Aorta (tissue), 5 donors: ENCODE measurements around the gene NDST1. TPM values are rescaled to one million over a fixed set of nuclear protein-coding genes. Genes with fewer than 3 reads are reported as not detected.

Experiments used
- ATAC-seq: fragments of 200-7000 bp; cut with Tn5 transposase; one replicate; pipeline ENCODE4 v1.9.1; 2022; ENCODE audit warnings: moderate library complexity; ENCODE audit not compliant: low FRiP score
- DNase-seq, 2 donors: peaks; one replicate each; pipeline ENCODE4 v3.0.0-alpha.2; 2020
- H3K27ac ChIP-seq, 2 donors: one replicate each; pipeline ENCODE4 v1.5.1; 2013; ENCODE audit warnings: low read length in 2 of 2, mild to moderate bottlenecking in 2 of 2, moderate library complexity in 2 of 2, control low read depth in 1 of 2, inconsistent platforms in 1 of 2, low read depth in 1 of 2
- H3K27me3 ChIP-seq, 2 donors: one replicate each; pipeline ENCODE4 v1.6.1; 2013; ENCODE audit warnings: control low read depth in 1 of 2, low read length in 1 of 2, mild to moderate bottlenecking in 1 of 2, moderate library complexity in 1 of 2; ENCODE audit not compliant: insufficient read depth in 2 of 2, control insufficient read depth in 1 of 2
- H3K36me3 ChIP-seq, 2 donors: one replicate each; pipeline ENCODE4 v1.6.1; 2013; ENCODE audit warnings: control low read depth in 1 of 2, low read length in 1 of 2, mild to moderate bottlenecking in 1 of 2; ENCODE audit not compliant: insufficient read depth in 2 of 2, control insufficient read depth in 1 of 2
- H3K4me1 ChIP-seq, 2 donors: one replicate each; pipeline ENCODE4 v1.6.1; 2013; ENCODE audit warnings: low read length in 2 of 2, control low read depth in 1 of 2, mild to moderate bottlenecking in 1 of 2, moderate library complexity in 1 of 2; ENCODE audit not compliant: insufficient read depth in 2 of 2, control insufficient read depth in 1 of 2
- H3K4me3 ChIP-seq, 2 donors: one replicate each; pipeline ENCODE4 v1.5.1; 2013; ENCODE audit warnings: low read length in 2 of 2, control low read depth in 1 of 2, mild to moderate bottlenecking in 1 of 2
- H3K9me3 ChIP-seq: one replicate; pipeline ENCODE4 v1.6.1; 2013; ENCODE audit warnings: mild to moderate bottlenecking, low read length; ENCODE audit not compliant: control insufficient read depth
- WGBS, 2 donors: extraction: QIAGEN DNeasy Blood & Tissue Kit; methylation state at CpG; one replicate each; pipeline ENCODE4 v1.1.7; 2013; 5-methylcytosine and 5-hydroxymethylcytosine counted together
- intact Hi-C, 2 donors: fragments of 100-400 bp; cut with DNase I; formaldehyde crosslinking; loops; one replicate each; pipeline versions ENCODE4 v1.14.2 to v1.15.0; 2022
- polyA plus RNA-seq, 2 donors: library from polyadenylated mRNA; stranded (reverse); fragments of 200-250 nt; gene quantifications; one replicate each; pipeline ENCODE4 v1.2.3, GENCODE V29; 2013
- total RNA-seq, 2 donors: library from RNA; stranded (reverse); fragmentation: NEBNext Ultra II Directional; extraction: Animal tissue kit (Norgen Biotek cat#: 25700); gene quantifications; one replicate each; pipeline ENCODE4 v1.2.1, GENCODE V29; 2021
- donor health status: healthy with polysubstance abuse.
- donor health status: Bipolar disorder and iron deficiency.
- donor health status: DM: no; HTN: no; CAD: no.
- donor health status: DM: no; HTN: no; CAD: no.
- donor health status: DM: yes; HTN: yes; CAD: no.

The NDST1 gene
- total and polyA plus RNA-seq, 4 donors = 10.4 to 116 (median 43.1) TPM

DNA sequence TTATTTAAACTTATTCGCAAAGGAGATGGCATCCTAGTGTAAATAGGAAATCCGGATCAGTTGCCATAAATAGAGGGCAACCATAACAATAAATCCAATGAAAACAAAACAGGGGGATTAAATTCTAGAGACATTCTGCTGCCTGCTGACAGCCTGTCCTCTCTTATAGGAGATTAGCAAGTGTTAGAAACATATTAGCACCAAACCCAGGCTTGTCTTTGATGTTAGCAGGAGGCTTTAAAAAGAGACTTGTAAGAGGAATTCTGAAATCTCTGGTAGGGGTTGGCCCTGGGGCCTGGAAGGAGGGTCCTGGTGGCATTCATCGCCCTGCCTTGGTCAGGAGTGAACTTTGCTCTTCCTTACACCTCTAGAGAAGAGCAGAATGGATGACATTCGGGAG is 21.6 kb downstream of the NDST1 start:
- peak in 1 of 2 donors; percentile 15 for DNase-seq
- ATAC-seq = no peak
- H3K27ac ChIP-seq = peak overlapping the region in 1 of 2 donors; percentile 59
- intact Hi-C loops = no loop called here
- no peak overlapping the region for H3K4me3 ChIP-seq
- H3K9me3 ChIP-seq = no peaks in the 10 kb centered on the region
- H3K4me1 ChIP-seq = no peaks in the 10 kb centered on the region
- WGBS, 2 donors = 38 to 39% methylated on average over 4 of the region's 4 CpGs
- H3K27me3 ChIP-seq = no peaks in the 10 kb centered on the region
- H3K36me3 ChIP-seq = peaks cover 0 to 2% of the 10 kb centered on the region in 2 donors

DNA sequence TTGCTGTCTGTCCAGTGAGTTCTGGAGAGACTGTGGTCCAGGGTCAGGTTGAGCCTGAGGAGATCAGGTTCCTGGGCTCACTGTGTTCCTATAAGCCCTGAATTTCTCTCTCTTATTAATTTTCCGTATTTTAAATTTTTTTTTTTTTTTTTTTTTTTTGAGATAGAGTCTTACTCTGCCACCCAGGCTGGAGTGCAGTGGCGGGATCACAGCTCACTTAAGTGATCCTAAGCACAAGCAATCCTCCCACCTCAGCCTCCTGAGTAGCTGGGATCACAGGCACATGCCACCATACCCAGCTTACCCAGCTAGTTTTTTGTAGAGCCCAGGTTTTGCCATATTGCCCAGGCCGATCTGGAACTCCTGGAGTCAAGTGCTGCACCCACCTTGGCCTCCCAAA is 22.5 kb downstream of the NDST1 start:
- peak in 1 of 2 donors; percentile 11 for DNase-seq

DNA sequence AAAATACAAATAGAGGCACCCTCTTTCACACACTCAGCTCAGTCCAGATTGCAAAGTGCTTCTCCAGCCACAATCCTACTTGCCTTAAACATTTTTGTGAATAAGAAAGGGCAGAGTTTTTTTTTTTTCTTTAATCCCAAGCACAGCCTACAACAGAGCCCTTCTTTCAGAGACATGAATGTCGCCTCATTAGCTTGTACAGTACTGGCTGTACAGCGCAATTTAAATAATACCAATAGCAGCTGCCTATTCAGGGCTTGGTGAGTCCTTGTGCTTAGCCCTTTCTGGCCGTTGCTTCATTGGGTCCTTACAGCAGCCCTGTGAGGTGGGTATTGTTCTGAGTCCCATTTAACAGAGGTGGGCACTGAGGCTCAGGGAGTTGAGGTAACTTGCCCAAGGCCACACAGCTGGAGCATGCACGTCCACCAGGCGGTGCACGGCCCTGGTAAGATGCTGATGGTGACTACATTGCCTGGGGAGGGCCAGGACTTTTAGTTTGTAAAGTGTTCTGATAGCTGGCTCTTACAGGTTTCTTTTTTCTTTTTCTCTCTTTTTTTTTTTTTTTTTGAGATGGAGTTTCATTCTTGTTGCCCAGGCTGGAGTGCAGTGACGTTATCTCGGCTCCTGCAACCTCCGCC is 23.1 kb downstream of the NDST1 start:
- H3K9me3 ChIP-seq = no peaks in the 10 kb centered on the region
- H3K4me1 ChIP-seq = no peaks in the 10 kb centered on the region
- peaks cover 0 to 10% of the 10 kb centered on the region in 2 donors for H3K36me3 ChIP-seq
- WGBS, 2 donors = 82 to 87% methylated on average over 9 of the region's 9 CpGs
- ATAC-seq (no peak), DNase-seq (peak in 1 of 2 donors; percentile 21)
- H3K27ac ChIP-seq = no peak overlapping the region
- no peak overlapping the region for H3K4me3 ChIP-seq
- no peaks in the 10 kb centered on the region for H3K27me3 ChIP-seq
- intact Hi-C loops = no loop called here

More for the DNA sequence above, 22.5 kb downstream of the NDST1 start:
- H3K9me3 ChIP-seq = no peaks in the 10 kb centered on the region
- peak overlapping the region in 1 of 2 donors; percentile 59 for H3K27ac ChIP-seq
- H3K4me1 ChIP-seq = no peaks in the 10 kb centered on the region
- 70 to 77% methylated on average over 3 of the region's 3 CpGs for whole genome bisulfite sequencing, 2 donors
- H3K36me3 ChIP-seq = peaks cover 0 to 5% of the 10 kb centered on the region in 2 donors
- H3K27me3 ChIP-seq = no peaks in the 10 kb centered on the region
- H3K4me3 ChIP-seq = no peak overlapping the region
- ATAC-seq = no peak
- intact Hi-C loops = no loop called here

DNA sequence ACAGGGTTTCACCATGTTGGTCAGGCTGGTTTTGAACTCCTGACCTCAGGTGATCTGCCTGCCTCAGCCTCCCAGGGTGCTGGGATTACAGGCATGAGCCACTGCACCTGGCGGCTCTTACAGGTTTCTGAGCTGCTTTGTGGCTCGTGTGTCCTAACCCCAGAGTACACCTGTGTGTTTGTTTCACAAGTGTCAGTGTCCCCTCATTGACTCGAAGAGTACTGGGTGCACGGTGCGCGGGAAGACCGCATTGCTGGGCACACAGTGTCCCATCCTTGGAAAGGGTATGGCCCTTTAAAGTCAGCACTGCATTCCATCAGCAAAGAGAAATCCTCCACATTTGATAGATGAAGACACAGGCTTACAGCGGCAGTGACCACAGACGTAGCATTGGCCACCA is 23.8 kb downstream of the NDST1 start:
- ATAC-seq = no peak
- Histone ChIP-seq H3K27ac (no peak overlapping the region), H3K27me3 (no peaks in the 10 kb centered on the region), H3K36me3 (peaks cover 0 to 10% of the 10 kb centered on the region in 2 donors), H3K4me3 (no peak overlapping the region), H3K4me1 (no peaks in the 10 kb centered on the region), H3K9me3 (no peaks in the 10 kb centered on the region)
- peak in 1 of 2 donors; percentile 5 for DNase-seq
- WGBS, 2 donors = 84 to 93% methylated on average over 9 of the region's 9 CpGs
- intact Hi-C loops = no loop called here

DNA sequence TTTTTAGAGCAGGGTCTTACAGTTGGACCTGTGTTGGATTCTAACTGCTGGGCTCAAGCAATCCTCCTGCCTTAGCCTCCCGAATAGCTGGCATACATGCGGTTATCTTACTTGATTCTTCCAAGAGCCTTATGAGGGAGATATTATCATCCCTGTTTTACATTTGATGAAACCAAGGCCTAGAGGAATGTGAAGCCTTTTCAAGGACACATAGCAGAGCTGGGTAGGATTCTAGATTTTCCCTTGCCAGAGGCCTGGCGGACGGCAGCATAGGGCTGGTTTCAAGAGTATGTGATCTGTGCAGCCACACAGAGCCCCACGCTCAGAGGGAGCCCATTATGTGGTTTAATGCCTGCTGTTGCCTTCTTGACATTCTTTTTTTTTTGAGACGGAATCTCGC is 24.2 kb downstream of the NDST1 start:
- Histone ChIP-seq H3K27me3 (no peaks in the 10 kb centered on the region), H3K4me1 (no peaks in the 10 kb centered on the region), H3K27ac (no peak overlapping the region), H3K4me3 (no peak overlapping the region), H3K9me3 (no peaks in the 10 kb centered on the region), H3K36me3 (peaks cover 0 to 10% of the 10 kb centered on the region in 2 donors)
- WGBS, 2 donors = 94% methylated on average over 7 of the region's 7 CpGs
- ATAC-seq (no peak), DNase-seq (no peak)
- intact Hi-C loops = no loop called here

DNA sequence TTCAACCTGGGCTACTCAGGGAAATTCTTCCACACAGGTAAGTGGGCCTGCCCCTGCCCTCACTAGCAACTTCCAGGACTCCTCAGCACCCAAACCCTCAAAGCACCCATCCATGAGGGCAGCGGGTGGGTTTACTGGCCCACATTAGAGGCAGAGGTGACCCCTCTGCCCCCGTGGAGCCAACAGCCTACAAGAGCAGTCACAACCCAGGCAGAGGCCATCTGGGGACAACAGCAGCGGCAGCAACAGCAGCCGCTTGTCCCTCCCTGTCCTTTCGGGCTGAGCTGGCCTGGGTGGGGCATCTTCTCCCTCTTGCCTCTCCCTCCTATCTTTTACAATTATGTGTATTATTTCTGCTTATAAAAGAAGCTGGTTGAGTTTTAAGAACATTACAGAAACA is 25.1 kb downstream of the NDST1 start:
- Histone ChIP-seq H3K4me3 (no peak overlapping the region), H3K4me1 (no peaks in the 10 kb centered on the region), H3K9me3 (no peaks in the 10 kb centered on the region), H3K36me3 (peaks cover 0 to 8% of the 10 kb centered on the region in 2 donors), H3K27ac (no peak overlapping the region), H3K27me3 (no peaks in the 10 kb centered on the region)
- 87 to 92% methylated on average over 5 of the region's 5 CpGs for whole genome bisulfite sequencing, 2 donors
- intact Hi-C loops = no loop called here
- ATAC-seq (no peak), DNase-seq (no peak)

DNA sequence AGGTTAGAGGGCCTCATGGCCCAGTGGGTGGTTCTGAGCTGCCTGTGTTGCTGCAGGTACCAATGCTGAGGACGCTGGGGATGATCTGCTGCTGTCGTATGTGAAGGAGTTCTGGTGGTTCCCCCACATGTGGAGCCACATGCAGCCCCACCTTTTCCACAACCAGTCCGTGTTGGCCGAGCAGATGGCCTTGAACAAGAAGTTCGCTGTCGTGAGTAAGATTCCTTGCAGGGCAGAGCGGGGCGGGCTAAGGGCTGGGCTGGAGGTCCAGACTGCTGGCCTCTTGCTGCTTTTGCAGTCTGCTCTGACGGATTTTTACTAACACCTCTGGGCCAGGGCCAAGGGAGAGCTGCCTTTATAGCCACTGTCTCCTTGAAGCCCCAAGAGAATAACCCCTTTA is 26.9 kb downstream of the NDST1 start:
- intact Hi-C loops = no loop called here
- H3K27me3 ChIP-seq = no peaks in the 10 kb centered on the region
- no peaks in the 10 kb centered on the region for H3K9me3 ChIP-seq
- H3K4me1 ChIP-seq = no peaks in the 10 kb centered on the region
- ATAC-seq (no peak), DNase-seq (peak in 1 of 2 donors; percentile 34)
- H3K4me3 ChIP-seq = no peak overlapping the region
- no peak overlapping the region for H3K27ac ChIP-seq
- 83 to 85% methylated on average over 9 of the region's 9 CpGs for WGBS, 2 donors
- peaks cover 0 to 10% of the 10 kb centered on the region in 2 donors for H3K36me3 ChIP-seq

DNA sequence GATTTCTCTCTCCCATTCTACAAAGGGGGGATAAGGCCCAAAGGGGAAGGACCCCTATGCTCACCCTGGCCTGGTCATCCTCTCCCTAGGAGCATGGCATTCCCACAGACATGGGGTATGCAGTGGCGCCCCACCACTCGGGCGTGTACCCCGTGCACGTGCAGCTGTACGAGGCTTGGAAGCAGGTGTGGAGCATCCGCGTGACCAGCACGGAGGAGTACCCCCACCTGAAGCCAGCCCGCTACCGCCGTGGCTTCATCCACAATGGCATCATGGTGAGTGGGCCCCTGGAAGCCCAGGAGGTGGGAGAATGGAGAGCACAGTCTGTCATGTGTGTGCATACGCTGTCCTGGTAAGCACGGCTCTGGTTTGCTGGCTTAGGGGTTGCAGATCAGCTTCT is 27.7 kb downstream of the NDST1 start:
- Histone ChIP-seq H3K27ac (no peak overlapping the region), H3K36me3 (peaks cover 0 to 15% of the 10 kb centered on the region in 2 donors), H3K4me3 (no peak overlapping the region), H3K9me3 (no peaks in the 10 kb centered on the region), H3K27me3 (no peaks in the 10 kb centered on the region), H3K4me1 (no peaks in the 10 kb centered on the region)
- WGBS, 2 donors = 91 to 93% methylated on average over 14 of the region's 14 CpGs
- ATAC-seq (no peak), DNase-seq (peak in 1 of 2 donors; percentile 33)
- intact Hi-C loops = no loop called here
